HG03175 (cell line): Measurements from ENCODE around the gene DDX24.

Experiments
- ATAC-seq: cut with Tn5 transposase; IDR thresholded peaks from one replicate; pipeline ENCODE4 v1.9.1; 2021; ENCODE audit warnings: mild to moderate bottlenecking, moderate library complexity; ENCODE audit not compliant: unreplicated experiment

Gene DDX24

GRCh38 chr14:94050231-94050880 is 30.6 kb downstream of the DDX24 start:
- ATAC-seq: no peak

- ATAC-seq: no peak
These were observed 31.4 kb downstream of the DDX24 start for GRCh38 chr14:94049625-94050023.

- ATAC-seq: no peak
These were observed 32.0 kb downstream of the DDX24 start for GRCh38 chr14:94048691-94049624.

- no peak for ATAC-seq
These were observed 33.4 kb downstream of the DDX24 start for GRCh38 chr14:94047581-94047980.

- no peak for ATAC-seq
These were observed 34.2 kb downstream of the DDX24 start for GRCh38 chr14:94046696-94047250.

- ATAC-seq: no peak
These were observed 35.2 kb downstream of the DDX24 start for GRCh38 chr14:94045563-94046345.

- no peak for ATAC-seq
These were observed 35.9 kb downstream of the DDX24 start for GRCh38 chr14:94045101-94045500.

GRCh38 chr14:94044476-94045091 is 36.4 kb downstream of the DDX24 start:
- ATAC-seq: no peak

GRCh38 chr14:94043756-94044475 is 37.1 kb downstream of the DDX24 start:
- no peak for ATAC-seq

- ATAC-seq: no peak
These were observed 37.8 kb downstream of the DDX24 start for GRCh38 chr14:94043111-94043755.

GRCh38 chr14:94042433-94043091 is 38.4 kb downstream of the DDX24 start:
- ATAC-seq: no peak

- no peak for ATAC-seq
These were observed 39.3 kb downstream of the DDX24 start for GRCh38 chr14:94041551-94042346.

GRCh38 chr14:94040796-94041195 is 40.2 kb downstream of the DDX24 start:
- no peak for ATAC-seq

GRCh38 chr14:94040247-94040646 is 40.8 kb downstream of the DDX24 start:
- ATAC-seq: no peak

- ATAC-seq: no peak
These were observed 41.9 kb downstream of the DDX24 start for GRCh38 chr14:94038921-94039629.

GRCh38 chr14:94038510-94038909 is 42.5 kb downstream of the DDX24 start:
- ATAC-seq: no peak

GRCh38 chr14:94037954-94038353 is 43.0 kb downstream of the DDX24 start:
- no peak for ATAC-seq
